HUES48 (cell line): ENCODE measurements around the gene OGDH.
"Not testable (repeated sequence)": the region's sequence is repeated elsewhere in the genome, so short reads cannot be mapped to it uniquely, and the experiment has no call there.

Experiments
- H3K27ac ChIP-seq: one replicate; pipeline ENCODE4 v1.7.0; 2013; ENCODE audit warnings: low read depth, low read length, inconsistent platforms
- H3K27me3 ChIP-seq: 2 replicates; pipeline ENCODE4 v1.6.1; 2013; ENCODE audit warnings: mild to moderate bottlenecking, low read length; ENCODE audit not compliant: control insufficient read depth, insufficient read depth
- H3K36me3 ChIP-seq: 2 replicates; pipeline ENCODE4 v1.6.1; 2013; ENCODE audit warnings: low read length; ENCODE audit not compliant: control insufficient read depth, insufficient read depth
- H3K4me1 ChIP-seq: 2 replicates; pipeline ENCODE4 v1.6.1; 2013; ENCODE audit warnings: mild to moderate bottlenecking, low read length; ENCODE audit not compliant: control insufficient read depth, insufficient read depth
- H3K4me3 ChIP-seq: 2 replicates; pipeline ENCODE4 v1.5.1; 2013; ENCODE audit warnings: mild to moderate bottlenecking, low read depth, low read length
- H3K9ac ChIP-seq: 2 replicates; pipeline ENCODE4 v1.6.1; 2013; ENCODE audit warnings: mild to moderate bottlenecking, low read depth, low read length, moderate library complexity
- H3K9me3 ChIP-seq: 2 replicates; pipeline ENCODE4 v1.6.1; 2013; ENCODE audit warnings: low read length; ENCODE audit not compliant: control insufficient read depth, insufficient read depth

OGDH gene

DNA sequence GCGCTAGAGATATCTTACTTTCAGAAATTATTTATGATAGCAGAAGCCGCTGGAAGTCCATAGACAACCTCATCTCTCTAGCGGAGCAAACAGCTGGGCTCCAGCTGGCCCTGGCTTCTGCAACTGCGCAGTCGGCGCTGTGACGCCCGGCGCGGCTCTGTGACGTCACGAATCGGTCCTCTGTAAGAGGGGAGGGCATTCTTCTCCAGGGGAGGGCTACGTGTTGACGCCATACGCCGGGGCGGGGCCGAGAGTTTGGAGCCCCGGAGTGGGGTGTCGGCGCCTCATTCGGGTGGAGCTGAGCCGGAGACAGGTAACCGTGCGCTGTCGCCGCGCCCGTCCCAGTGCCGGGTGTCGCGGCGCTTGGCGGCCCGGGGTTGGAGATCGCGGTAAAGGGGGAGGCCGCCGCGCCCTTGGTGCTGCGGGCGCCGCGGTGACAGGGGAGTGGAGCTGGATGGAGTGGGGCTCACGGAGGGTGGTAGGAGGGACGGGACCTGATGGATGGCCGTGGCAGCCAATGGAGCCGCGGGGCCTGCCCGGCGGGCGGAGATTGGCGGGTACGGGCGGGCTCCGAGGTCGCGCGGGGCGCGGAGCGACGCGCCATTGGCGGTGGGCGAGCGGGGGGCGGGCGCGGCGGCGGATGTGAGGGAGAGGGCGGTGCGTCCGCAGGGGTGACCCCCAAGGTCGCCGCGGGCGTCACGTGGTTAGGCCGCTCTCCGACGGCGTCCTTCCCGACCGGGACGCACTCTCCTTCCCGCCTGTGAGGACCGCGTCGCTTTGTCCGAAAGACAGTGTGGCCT, at the start of gene OGDH:
Gene OGDH, plus strand, starts transcription at position 287 of the 800 bp plus-strand sequence. CDS start 17,717 bp downstream, outside the sequence.
- Histone ChIP-seq H3K4me1 (peaks cover 9% of the 10 kb centered on the region; the same call in 1 of the 2 replicates), H3K9ac (peak within 1 kb of the TSS; percentile 83), H3K9me3 (no peaks in the 10 kb centered on the region), H3K4me3 (peak within 1 kb of the TSS; percentile 88), H3K27me3 (no peaks in the 10 kb centered on the region), H3K36me3 (no peaks in the 10 kb centered on the region), H3K27ac (peak within 1 kb of the TSS; percentile 91)

DNA sequence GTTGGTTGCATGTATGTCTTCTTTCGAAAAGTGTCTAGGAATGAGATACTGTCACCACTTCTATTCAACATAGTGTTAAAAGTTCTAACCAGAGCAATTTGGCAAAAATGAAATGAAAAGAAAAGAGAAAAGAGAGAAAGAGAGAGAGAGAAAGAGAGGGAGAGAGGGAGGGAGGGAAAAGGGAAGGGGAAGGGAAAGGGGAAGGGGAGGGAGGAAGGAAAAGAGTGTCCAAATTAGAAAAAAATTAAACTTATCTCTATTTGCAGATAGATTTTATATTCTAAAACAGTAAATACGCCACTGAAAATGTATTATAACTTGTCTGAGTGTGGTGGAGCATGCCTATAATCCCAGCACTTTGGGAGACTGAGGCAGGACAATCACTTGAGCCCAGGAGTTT, 48.9 kb upstream of the OGDH start:
- H3K9ac ChIP-seq, result no peak overlapping the region
- H3K27ac ChIP-seq, result no peak overlapping the region
- H3K9me3 ChIP-seq, result no peaks in the 10 kb centered on the region
- no peak overlapping the region for H3K4me3 ChIP-seq
- H3K36me3 ChIP-seq, result no peaks in the 10 kb centered on the region
- no peaks in the 10 kb centered on the region for H3K4me1 ChIP-seq
- H3K27me3 ChIP-seq, result no peaks in the 10 kb centered on the region

DNA sequence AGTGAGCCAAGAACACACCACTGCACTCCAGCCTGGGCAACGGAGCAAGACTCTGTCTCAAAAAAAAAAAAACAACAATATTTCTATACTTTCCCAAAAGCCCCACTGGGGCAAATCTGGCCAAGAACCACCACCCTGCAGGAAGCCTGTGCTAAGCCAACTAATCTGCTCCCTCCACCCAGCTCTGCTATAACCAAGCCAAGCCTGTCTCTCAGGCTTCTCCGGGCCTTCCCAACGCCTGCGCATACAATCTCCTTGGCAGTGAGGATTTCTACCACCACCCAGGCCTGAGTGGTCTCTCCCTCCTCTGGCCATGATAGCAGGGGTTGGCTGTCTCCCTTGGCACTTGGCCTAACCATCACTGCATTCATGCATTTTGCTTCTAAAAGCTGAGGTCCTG, 46.9 kb upstream of the OGDH start:
- Histone ChIP-seq H3K27me3 (no peaks in the 10 kb centered on the region), H3K36me3 (peaks cover 5% of the 10 kb centered on the region), H3K27ac (no peak overlapping the region), H3K9ac (no peak overlapping the region), H3K4me3 (no peak overlapping the region), H3K4me1 (no peaks in the 10 kb centered on the region), H3K9me3 (no peaks in the 10 kb centered on the region)

DNA sequence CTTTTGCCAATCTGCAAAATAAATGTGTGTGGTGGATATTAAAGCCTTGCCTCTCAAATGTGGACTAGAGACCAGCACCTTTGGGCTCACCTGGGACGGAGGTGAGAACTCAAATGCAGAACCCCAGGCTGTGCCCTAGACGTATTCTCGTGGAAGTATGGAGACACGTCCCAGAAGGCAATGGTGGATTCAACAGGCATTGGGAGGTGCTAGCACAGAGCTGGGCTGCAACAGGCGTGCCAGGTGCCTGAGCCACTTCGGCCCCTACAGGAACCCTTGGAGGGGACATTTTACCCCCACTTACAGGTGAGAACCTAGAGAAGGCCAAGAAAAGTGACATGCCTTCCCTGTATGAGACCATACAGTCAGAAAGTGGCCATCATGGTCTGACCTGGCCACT, 44.9 kb upstream of the OGDH start:
- Histone ChIP-seq H3K4me3 (no peak overlapping the region), H3K9me3 (no peaks in the 10 kb centered on the region), H3K4me1 (no peaks in the 10 kb centered on the region), H3K27me3 (no peaks in the 10 kb centered on the region), H3K36me3 (peaks cover 22% of the 10 kb centered on the region), H3K9ac (no peak overlapping the region), H3K27ac (no peak overlapping the region)

DNA sequence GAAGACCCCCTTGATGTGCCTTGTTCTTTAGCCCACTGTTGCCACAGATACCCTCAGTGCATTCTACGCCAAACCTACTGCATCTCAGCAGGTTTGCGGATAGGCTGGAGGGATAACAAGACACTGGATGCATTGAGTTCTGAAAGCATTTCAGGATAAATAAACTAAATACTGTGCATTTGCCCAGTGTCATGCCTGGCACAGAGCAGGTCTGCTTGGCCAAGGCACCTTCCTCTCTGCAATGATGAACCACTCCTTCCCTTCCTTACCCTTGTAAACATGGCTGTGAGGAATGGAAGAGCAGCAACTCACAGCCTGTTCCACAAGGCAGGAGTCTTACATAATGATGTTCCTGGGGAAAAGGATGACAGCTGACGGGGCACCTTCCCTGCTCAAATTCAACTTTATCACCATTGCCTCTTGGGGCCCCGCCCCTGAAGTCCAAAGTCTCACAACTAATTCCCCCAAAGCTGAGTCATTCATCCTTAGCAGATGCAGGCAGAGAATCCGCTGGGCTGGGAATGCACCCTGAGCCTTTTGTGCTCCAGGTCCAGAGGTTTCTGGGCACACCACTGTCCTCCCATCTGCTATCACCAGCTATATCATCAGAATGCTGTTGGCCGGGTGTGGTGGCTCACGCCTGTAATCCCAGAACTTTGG, 44.3 kb upstream of the OGDH start:
- Histone ChIP-seq H3K27me3 (no peaks in the 10 kb centered on the region), H3K9me3 (no peaks in the 10 kb centered on the region), H3K27ac (peak overlapping the region; percentile 45), H3K36me3 (peaks cover 28% of the 10 kb centered on the region), H3K9ac (no peak overlapping the region), H3K4me1 (no peaks in the 10 kb centered on the region), H3K4me3 (no peak overlapping the region)

DNA sequence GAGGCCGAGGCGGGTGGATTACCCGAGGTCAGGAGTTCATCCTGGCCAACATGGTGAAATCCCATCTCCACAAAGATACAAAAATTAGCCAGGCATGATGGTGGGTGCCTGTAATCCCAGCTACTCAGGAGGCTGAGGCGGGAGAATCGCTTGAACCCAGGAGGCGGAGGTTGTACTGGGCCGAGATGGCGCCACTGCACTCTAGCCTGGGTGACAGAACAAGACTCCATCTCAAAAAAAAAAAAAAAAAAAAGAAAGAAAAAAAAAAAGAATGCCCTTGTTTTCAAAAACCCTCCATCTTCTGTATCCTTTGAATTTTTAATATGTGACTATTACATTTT, 43.8 kb upstream of the OGDH start:
- H3K9me3 ChIP-seq, H3K4me3 ChIP-seq, H3K27me3 ChIP-seq, H3K4me1 ChIP-seq, H3K9ac ChIP-seq: not testable (repeated sequence)
- Histone ChIP-seq H3K36me3 (peaks cover 33% of the 10 kb centered on the region), H3K27ac (peak overlapping the region; percentile 45)

DNA sequence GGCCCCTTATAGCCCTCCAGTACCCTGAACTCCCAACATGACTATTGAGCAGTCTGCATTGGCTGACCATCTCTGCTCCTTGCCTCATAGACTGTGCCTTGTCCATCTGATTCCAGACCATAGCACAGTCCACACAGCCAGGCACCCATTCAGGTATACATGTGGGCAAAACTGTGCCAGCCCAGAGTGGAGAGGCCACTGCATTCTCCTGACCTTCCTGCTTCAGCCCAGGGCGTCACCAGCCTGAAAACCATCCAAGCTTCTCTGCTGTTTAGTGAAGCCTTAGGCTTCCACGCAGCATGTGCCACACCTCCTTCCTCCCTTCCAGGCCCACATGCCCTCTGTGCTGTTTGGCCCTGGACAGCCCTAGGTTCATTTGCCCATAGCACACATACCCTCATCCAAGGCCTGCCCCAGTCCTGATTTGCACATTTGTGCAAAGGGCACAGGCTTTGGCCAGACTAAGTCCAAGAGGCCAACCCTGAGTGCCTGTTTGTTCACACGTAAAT, 43.2 kb upstream of the OGDH start:
- Histone ChIP-seq H3K36me3 (peaks cover 39% of the 10 kb centered on the region), H3K4me1 (no peaks in the 10 kb centered on the region)

DNA sequence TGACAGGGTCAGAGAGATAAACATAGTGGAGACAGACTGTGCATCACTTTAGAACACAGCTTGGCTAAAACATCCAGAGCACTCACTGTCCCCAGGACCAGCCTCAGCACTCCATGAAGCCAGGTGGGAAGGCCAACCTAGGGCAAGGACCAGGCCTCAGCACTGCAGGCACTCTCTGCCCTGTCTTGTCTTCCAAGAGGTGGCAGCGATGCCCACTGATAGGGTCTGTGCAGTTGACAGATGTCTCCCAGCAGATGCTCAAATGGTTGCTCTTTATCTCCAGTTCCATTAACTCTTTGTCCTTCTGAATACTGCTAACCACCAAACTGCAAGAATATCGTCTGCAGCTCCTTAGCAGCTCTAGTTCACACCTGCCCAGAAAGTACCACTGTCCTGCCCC, 41.8 kb upstream of the OGDH start:
- Histone ChIP-seq H3K9me3 (no peaks in the 10 kb centered on the region), H3K9ac (no peak overlapping the region), H3K27ac (no peak overlapping the region), H3K4me1 (no peaks in the 10 kb centered on the region), H3K27me3 (no peaks in the 10 kb centered on the region), H3K36me3 (peaks cover 53% of the 10 kb centered on the region), H3K4me3 (no peak overlapping the region)

More for the DNA sequence above, 43.2 kb upstream of the OGDH start:
- Histone ChIP-seq H3K9ac (no peak overlapping the region), H3K27me3 (no peaks in the 10 kb centered on the region), H3K27ac (no peak overlapping the region), H3K9me3 (no peaks in the 10 kb centered on the region), H3K4me3 (no peak overlapping the region)

DNA sequence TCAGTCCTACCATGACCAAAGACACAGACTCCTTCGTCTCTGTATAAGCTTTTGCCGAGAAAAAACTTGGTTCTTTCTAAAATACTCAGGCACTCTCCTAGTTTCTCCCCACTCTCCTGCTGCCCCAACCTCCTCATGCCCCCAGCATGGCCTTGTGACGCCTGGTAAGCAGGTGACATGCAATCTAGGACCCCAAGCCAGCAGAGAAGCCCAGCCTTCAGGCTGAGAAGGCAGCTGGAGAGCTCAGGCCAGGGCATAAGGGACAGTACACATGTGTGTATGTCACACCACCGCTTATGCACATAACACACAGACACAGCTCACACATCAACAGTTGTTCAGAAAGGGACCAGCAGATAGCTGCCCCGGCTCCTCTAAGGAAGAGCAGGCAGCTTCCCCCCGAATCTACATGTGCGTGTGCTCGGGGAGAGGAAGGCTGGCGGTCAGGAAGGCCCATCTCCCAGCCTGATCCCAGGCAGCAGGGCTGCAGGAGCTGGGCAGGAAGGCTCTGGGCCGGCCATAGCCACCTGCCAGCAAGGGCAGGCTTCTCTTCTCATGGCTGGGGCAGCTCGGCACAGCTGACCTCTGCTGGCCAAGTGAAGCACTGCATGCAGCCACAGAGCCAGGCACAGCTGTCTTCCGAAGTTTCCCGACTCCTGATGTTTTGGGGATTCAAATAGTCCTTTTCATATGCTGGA, 41.2 kb upstream of the OGDH start:
- Histone ChIP-seq H3K27ac (no peak overlapping the region), H3K27me3 (no peaks in the 10 kb centered on the region), H3K4me1 (no peaks in the 10 kb centered on the region), H3K9me3 (no peaks in the 10 kb centered on the region), H3K9ac (no peak overlapping the region), H3K4me3 (no peak overlapping the region), H3K36me3 (peaks cover 60% of the 10 kb centered on the region)

DNA sequence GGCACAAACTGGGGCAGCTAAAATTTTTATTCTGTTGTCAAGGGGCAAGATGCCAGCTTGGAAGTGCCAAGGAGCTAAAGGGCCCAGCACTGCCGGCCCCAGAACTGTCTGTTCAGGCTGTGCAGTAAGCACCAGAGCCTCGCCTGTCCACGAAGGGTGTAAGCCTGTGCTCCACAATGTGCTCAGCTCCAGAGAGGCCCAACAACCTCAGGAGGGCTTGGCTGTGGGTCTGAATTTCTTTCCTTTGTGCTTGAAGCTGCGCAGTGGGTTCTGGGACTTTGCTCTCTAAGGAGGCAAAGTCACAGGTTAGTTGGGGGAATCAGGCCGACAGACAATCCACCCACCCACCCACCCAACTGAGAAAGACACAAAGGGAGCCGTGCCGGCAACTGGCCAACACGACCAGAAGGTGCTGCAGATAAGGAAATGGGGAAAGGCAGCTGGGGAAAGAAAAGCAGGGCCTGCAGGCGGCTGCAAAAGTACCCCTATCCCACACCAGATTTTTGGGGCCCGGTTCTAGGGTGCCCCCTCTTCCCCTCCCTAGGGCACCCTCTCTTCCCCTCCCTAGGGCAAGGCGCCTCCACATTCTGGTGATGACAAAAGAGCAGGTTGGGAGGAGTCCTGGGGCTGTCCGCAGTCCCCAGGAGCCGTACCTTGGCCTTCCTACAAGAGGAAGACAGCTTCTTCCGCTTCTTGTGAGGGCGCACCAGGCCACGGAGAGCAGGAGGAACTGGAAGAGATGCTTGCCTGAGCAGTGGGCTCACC, 40.5 kb upstream of the OGDH start:
- peak overlapping the region; percentile 33 for H3K27ac ChIP-seq
- H3K4me3 ChIP-seq, result no peak overlapping the region
- no peak overlapping the region for H3K9ac ChIP-seq
- no peaks in the 10 kb centered on the region for H3K9me3 ChIP-seq
- no peaks in the 10 kb centered on the region for H3K4me1 ChIP-seq
- H3K36me3 ChIP-seq, result peaks cover 67% of the 10 kb centered on the region
- no peaks in the 10 kb centered on the region for H3K27me3 ChIP-seq
